Caco-2 (cell line): ENCODE measurements around the gene PLPP3. TPM values are rescaled to one million over a fixed set of nuclear protein-coding genes. Genes with fewer than 3 reads are reported as not detected.
A peak's percentile ranks its signal among the peaks of the same experiment; 100 is the strongest.

Experiments used
- BruUV-seq: library from RNA; stranded (reverse); fragments of 400-500 nt; replicated peaks from 2 replicates; lab custom pipeline; 2021; lab: Mats Ljungman, UMichigan
- CTCF ChIA-PET: fragments of 300-600 bp; sonication (Branson Sonifier 250); formaldehyde crosslinking; loops from one replicate; lab custom pipeline; 2022; ENCODE audit warnings: antibody characterized with exemption; lab: Charles Lee
- POLR2A ChIA-PET: fragments of 300-600 bp; sonication (Branson Sonifier 250); formaldehyde crosslinking; loops from one replicate; lab custom pipeline; 2022; ENCODE audit warnings: antibody characterized with exemption; lab: Charles Lee
- DNase-seq, 2 experiments: peaks; one replicate each; pipeline versions ENCODE4 v3.0.0 to v3.0.0-alpha.2; 2020 to 2022
- H3K27me3 ChIP-seq: replicated peaks from 2 replicates; pipeline ENCODE4 v1.6.0; 2011; ENCODE audit warnings: low read length; ENCODE audit not compliant: control insufficient read depth, insufficient read depth
- H3K36me3 ChIP-seq: 2 replicates; pipeline ENCODE4 v1.5.1; 2011; ENCODE audit warnings: low read length; ENCODE audit not compliant: control insufficient read depth, insufficient read depth
- H3K4me1 ChIP-seq: fragments of 250-450 bp; sonication (Bioruptor Pico); 2 replicates; pipeline ENCODE4 v1.5.1; 2020; ENCODE audit warnings: mild to moderate bottlenecking
- H3K4me3 ChIP-seq: 2 replicates; pipeline ENCODE4 v1.5.1; 2011; ENCODE audit warnings: low read depth, mild to moderate bottlenecking, control low read depth, low read length
- H3K9me3 ChIP-seq: fragments of 250-450 bp; sonication (Bioruptor Pico); 2 replicates; pipeline ENCODE4 v1.5.1; 2020; ENCODE audit warnings: mild to moderate bottlenecking, moderate library complexity
- H3K27ac Mint-ChIP-seq: one replicate; pipeline ENCODE4 v1.8.0; 2022; ENCODE audit warnings: mixed read lengths; ENCODE audit not compliant: unreplicated experiment
- H3K27me3 Mint-ChIP-seq: one replicate; pipeline ENCODE4 v1.8.0; 2022; ENCODE audit warnings: mixed read lengths; ENCODE audit not compliant: insufficient read depth, unreplicated experiment
- H3K36me3 Mint-ChIP-seq: one replicate; pipeline ENCODE4 v1.8.0; 2022; ENCODE audit warnings: mild to moderate bottlenecking, mixed read lengths; ENCODE audit not compliant: insufficient read depth, unreplicated experiment
- H3K4me1 Mint-ChIP-seq: one replicate; pipeline ENCODE4 v1.8.0; 2022; ENCODE audit warnings: low read depth, mixed read lengths; ENCODE audit not compliant: unreplicated experiment
- H3K4me3 Mint-ChIP-seq: one replicate; pipeline ENCODE4 v1.8.0; 2022; ENCODE audit warnings: mild to moderate bottlenecking, moderate library complexity, mixed read lengths; ENCODE audit not compliant: unreplicated experiment
- H3K9me3 Mint-ChIP-seq: one replicate; pipeline ENCODE4 v1.8.0; 2022; ENCODE audit warnings: mixed read lengths; ENCODE audit not compliant: unreplicated experiment
- intact Hi-C: fragments of 100-400 bp; cut with micrococcal nuclease; formaldehyde crosslinking; loops from one replicate; pipeline ENCODE4 v1.10.0; 2022; ENCODE audit not compliant: unreplicated experiment
- total RNA-seq: library from RNA; stranded (reverse); gene quantifications from 2 replicates; pipeline ENCODE4 v1.2.3, GENCODE V29; 2022
- TF ChIP-seq, protein P1 (sequence below), 2 experiments: fragments of 200-600 bp in 1 of 2; IDR thresholded peaks; 1 replicate in 1 of 2; 2 replicates in 1 of 2; pipeline versions ENCODE4 v1.5.1 to v1.8.0; 2011 to 2022; ENCODE audit warnings: antibody characterized with exemption in 1 of 2, control low read depth in 1 of 2, inconsistent platforms in 1 of 2, low read depth in 1 of 2, low read length in 1 of 2, mild to moderate bottlenecking in 1 of 2, moderate library complexity in 1 of 2; ENCODE audit not compliant: insufficient read depth in 1 of 2, severe bottlenecking in 1 of 2, unreplicated experiment in 1 of 2

The PLPP3 gene
- total RNA-seq, 1 experiment from 2014 or later: 41.0 TPM

DNA sequence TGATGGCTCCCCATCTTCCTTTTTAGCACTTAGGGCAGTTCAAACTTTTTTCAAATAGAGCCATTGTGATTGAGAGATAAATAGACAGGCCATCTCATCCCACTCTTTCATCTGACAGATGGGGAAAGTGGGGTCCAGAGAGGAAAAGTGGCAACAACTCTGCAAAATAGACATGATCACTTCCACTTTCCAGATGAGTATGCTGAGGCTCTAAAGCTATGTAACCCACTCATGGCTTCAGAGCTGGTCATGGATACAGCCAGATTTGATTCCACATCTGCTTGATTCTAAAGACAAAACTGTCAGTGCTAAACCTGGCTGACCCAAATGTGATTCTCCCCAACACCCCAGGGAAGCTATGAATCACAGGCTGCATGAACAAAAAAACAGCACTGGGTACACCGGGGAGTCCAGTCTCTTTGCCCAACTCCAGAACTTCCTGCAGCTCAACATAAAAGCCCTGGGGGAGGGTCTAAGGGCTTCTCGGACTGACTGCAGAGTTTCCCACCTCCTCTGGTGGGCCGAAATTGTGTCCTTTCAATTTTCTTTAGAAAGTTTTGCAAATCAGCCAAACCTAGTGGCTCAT, 59.3 kb downstream of the PLPP3 start:
- peaks cover 26% of the 10 kb centered on the region for H3K4me1 Mint-ChIP-seq

DNA sequence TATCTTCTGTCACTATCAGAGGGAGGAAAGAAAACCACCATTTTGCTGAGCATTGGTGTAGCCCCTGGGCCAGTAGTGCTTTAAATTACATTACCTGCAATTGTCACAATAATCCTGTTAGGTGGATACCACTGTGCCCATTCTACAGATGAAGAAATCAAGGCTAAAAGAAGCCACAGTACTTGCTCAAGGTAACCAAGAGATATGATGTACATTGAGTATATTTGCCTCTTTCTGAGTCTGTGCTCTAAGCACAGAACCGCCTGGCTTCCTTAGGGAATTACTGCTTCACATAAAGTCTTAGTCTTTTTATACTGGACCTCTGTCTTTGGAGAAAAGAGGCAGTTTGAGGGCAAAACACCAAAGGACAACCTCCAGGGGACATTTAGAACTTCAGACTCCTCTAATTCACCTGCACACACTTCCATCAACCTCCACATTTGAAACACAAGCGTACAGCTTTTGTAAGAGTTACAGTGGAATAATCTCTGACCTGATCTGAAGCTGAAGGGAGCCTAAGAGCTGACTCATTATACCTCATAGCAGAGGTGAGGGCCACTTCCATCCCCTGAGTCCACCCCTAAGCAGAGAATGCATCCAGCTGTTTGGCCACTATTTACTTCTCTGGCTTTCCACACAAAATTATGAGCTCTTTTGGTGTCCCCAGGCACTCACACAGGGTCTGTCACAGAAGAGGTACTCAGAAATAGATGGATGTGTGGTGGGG, 61.8 kb downstream of the PLPP3 start:
- intact Hi-C loops: loop anchor here (1.0 to 10.0 kb wide), 2 partner anchors 23 to 57 kb away; partner anchors contain the start of gene PLPP3
- H3K27ac Mint-ChIP-seq: peak overlapping the region; percentile 42

More for the DNA sequence above, 59.3 kb downstream of the PLPP3 start:
- Mint-ChIP-seq H3K27ac (no peak overlapping the region), H3K4me3 (no peak overlapping the region), H3K36me3 (peaks cover 75% of the 10 kb centered on the region), H3K27me3 (no peaks in the 10 kb centered on the region), H3K9me3 (no peaks in the 10 kb centered on the region)
- TF ChIP-seq, protein P1, sequence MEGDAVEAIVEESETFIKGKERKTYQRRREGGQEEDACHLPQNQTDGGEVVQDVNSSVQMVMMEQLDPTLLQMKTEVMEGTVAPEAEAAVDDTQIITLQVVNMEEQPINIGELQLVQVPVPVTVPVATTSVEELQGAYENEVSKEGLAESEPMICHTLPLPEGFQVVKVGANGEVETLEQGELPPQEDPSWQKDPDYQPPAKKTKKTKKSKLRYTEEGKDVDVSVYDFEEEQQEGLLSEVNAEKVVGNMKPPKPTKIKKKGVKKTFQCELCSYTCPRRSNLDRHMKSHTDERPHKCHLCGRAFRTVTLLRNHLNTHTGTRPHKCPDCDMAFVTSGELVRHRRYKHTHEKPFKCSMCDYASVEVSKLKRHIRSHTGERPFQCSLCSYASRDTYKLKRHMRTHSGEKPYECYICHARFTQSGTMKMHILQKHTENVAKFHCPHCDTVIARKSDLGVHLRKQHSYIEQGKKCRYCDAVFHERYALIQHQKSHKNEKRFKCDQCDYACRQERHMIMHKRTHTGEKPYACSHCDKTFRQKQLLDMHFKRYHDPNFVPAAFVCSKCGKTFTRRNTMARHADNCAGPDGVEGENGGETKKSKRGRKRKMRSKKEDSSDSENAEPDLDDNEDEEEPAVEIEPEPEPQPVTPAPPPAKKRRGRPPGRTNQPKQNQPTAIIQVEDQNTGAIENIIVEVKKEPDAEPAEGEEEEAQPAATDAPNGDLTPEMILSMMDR (IDR thresholded peaks at IDR 0.05; ENCODE audit: insufficient read depth in 1 of 2, low read depth in 1 of 2, low read length in 1 of 2, severe bottlenecking in 1 of 2, unreplicated experiment in 1 of 2): no peak
- POLR2A ChIA-PET: no interaction called here
- Histone ChIP-seq H3K4me1 (peaks cover 39% of the 10 kb centered on the region), H3K27me3 (no peaks in the 10 kb centered on the region), H3K36me3 (no peaks in the 10 kb centered on the region; the same call in 1 of the 2 replicates), H3K4me3 (no peak overlapping the region), H3K9me3 (no peaks in the 10 kb centered on the region)
- intact Hi-C loops: no loop called here
- CTCF ChIA-PET: no interaction called here
- no TSS peak for BruUV-seq
- DNase-seq: no peak

More for the DNA sequence above, 61.8 kb downstream of the PLPP3 start:
- DNase-seq: no peak
- peaks cover 39% of the 10 kb centered on the region for H3K4me1 ChIP-seq
- Mint-ChIP-seq H3K4me1 (peaks cover 36% of the 10 kb centered on the region), H3K36me3 (peaks cover 76% of the 10 kb centered on the region), H3K9me3 (no peaks in the 10 kb centered on the region), H3K4me3 (peak overlapping the region; percentile 47), H3K27me3 (no peaks in the 10 kb centered on the region)
- no peak overlapping the region for H3K4me3 ChIP-seq
- BruUV-seq: no TSS peak
- no peaks in the 10 kb centered on the region for H3K27me3 ChIP-seq
- POLR2A ChIA-PET: interaction anchor here (1.0 kb wide), 1 partner anchor 53 kb away, joined by 3 read pairs; no protein-coding TSS in a partner anchor
- no peaks in the 10 kb centered on the region for H3K9me3 ChIP-seq
- CTCF ChIA-PET: interaction anchor here (1.2 kb wide), 1 partner anchor 59 kb away, joined by 3 read pairs; no protein-coding TSS in a partner anchor
- no peaks in the 10 kb centered on the region for H3K36me3 ChIP-seq
- TF ChIP-seq, protein P1 (IDR thresholded peaks at IDR 0.05; ENCODE audit: insufficient read depth in 1 of 2, low read depth in 1 of 2, low read length in 1 of 2, severe bottlenecking in 1 of 2, unreplicated experiment in 1 of 2): no peak
